ENCODE data around the gene ACTR5. TPM values are rescaled to one million over a fixed set of nuclear protein-coding genes. Genes with fewer than 3 reads are reported as not detected.

The ACTR5 gene
- total RNA-seq, 2 experiments from 2014 or later: 7.1 to 7.4 TPM

- H3K27me3 Mint-ChIP-seq: no peaks in the 10 kb centered on the region
- H3K27ac Mint-ChIP-seq: no peak overlapping the region
Measured at GRCh38 chr20:38798266-38798665, 50.0 kb downstream of the ACTR5 start.

GRCh38 chr20:38799203-38799602, 50.9 kb downstream of the ACTR5 start:
- peak overlapping the region; percentile 57 for H3K27ac Mint-ChIP-seq
- H3K9me3 Mint-ChIP-seq: peaks cover 10% of the 10 kb centered on the region
- H3K4me3 Mint-ChIP-seq: no peak overlapping the region
- ChIA-PET CTCF (interaction anchor here (0.8 to 1.7 kb wide), 3 partner anchors 9 to 94 kb away, joined by 3 to 11 read pairs (median 3); no protein-coding TSS in a partner anchor), POLR2A (interaction anchor here (0.6 to 1.1 kb wide), 2 partner anchors 20 to 96 kb away, joined by 3 to 4 read pairs; no protein-coding TSS in a partner anchor)
- intact Hi-C loops (cut with micrococcal nuclease): no loop called here
- TF ChIP-seq CTCF (IDR thresholded peaks at IDR 0.05): no peak
- H3K36me3 Mint-ChIP-seq (ENCODE audit: low read depth): peaks cover 8% of the 10 kb centered on the region
- no peak for DNase-seq
- peaks cover 19% of the 10 kb centered on the region for H3K4me1 Mint-ChIP-seq (ENCODE audit: low read depth)
- H3K27me3 Mint-ChIP-seq: no peaks in the 10 kb centered on the region
- no peak for ATAC-seq

More at GRCh38 chr20:38798266-38798665, 50.0 kb downstream of the ACTR5 start:
- no peak for TF ChIP-seq CTCF (IDR thresholded peaks at IDR 0.05)
- Mint-ChIP-seq H3K36me3 (ENCODE audit: low read depth) (peaks cover 8% of the 10 kb centered on the region), H3K4me1 (ENCODE audit: low read depth) (peaks cover 16% of the 10 kb centered on the region), H3K4me3 (no peak overlapping the region), H3K9me3 (peaks cover 10% of the 10 kb centered on the region)
- ChIA-PET POLR2A (interaction anchor here (0.9 kb wide), 1 partner anchor 20 kb away, joined by 3 read pairs; no protein-coding TSS in a partner anchor), CTCF (no interaction called here)
- intact Hi-C loops (cut with micrococcal nuclease): no loop called here
- DNase-seq (no peak), ATAC-seq (no peak)

GRCh38 chr20:38800882-38801281, 52.6 kb downstream of the ACTR5 start:
- H3K27me3 Mint-ChIP-seq: no peaks in the 10 kb centered on the region
- ATAC-seq (no peak), DNase-seq (no peak)
- H3K9me3 Mint-ChIP-seq: peaks cover 10% of the 10 kb centered on the region
- intact Hi-C loops (cut with micrococcal nuclease): no loop called here
- no peak overlapping the region for H3K27ac Mint-ChIP-seq
- POLR2A ChIA-PET: no interaction called here
- CTCF ChIA-PET: interaction anchor here (1.1 kb wide), 1 partner anchor 11 kb away, joined by 4 read pairs; no protein-coding TSS in a partner anchor
- peaks cover 29% of the 10 kb centered on the region for H3K4me1 Mint-ChIP-seq (ENCODE audit: low read depth)
- no peak overlapping the region for H3K4me3 Mint-ChIP-seq
- peaks cover 8% of the 10 kb centered on the region for H3K36me3 Mint-ChIP-seq (ENCODE audit: low read depth)
- TF ChIP-seq CTCF (IDR thresholded peaks at IDR 0.05): no peak

GRCh38 chr20:38804221-38804620, 56.0 kb downstream of the ACTR5 start:
- Mint-ChIP-seq H3K4me3 (peak overlapping the region; percentile 85), H3K9me3 (no peaks in the 10 kb centered on the region), H3K36me3 (ENCODE audit: low read depth) (peaks cover 19% of the 10 kb centered on the region), H3K27me3 (no peaks in the 10 kb centered on the region), H3K27ac (peak overlapping the region; percentile 99), H3K4me1 (ENCODE audit: low read depth) (peaks cover 43% of the 10 kb centered on the region)
- intact Hi-C loops (cut with micrococcal nuclease): no loop called here
- no peak for TF ChIP-seq CTCF (IDR thresholded peaks at IDR 0.05)
- DNase-seq (no peak), ATAC-seq (no peak)
- CTCF ChIA-PET: interaction anchor here (0.7 to 2.8 kb wide), 6 partner anchors 35 to 171 kb away, joined by 3 to 11 read pairs (median 4); no protein-coding TSS in a partner anchor
- POLR2A ChIA-PET: interaction anchor here (0.7 to 4.3 kb wide), 6 partner anchors 9 to 77 kb away, joined by 3 to 25 read pairs (median 8); no protein-coding TSS in a partner anchor
